WTC11 (cell line): ENCODE data around the gene PDF. TPM values are rescaled to one million over a fixed set of nuclear protein-coding genes. Genes with fewer than 3 reads are reported as not detected.

ENCODE experiments used
- ATAC-seq: fragments of 200-7000 bp; cut with Tn5 transposase; 2 replicates; pipeline ENCODE4 v1.10.0; 2021; ENCODE audit warnings: mild to moderate bottlenecking, moderate library complexity
- CTCF ChIA-PET: fragments of 300-600 bp; sonication (Branson Sonifier 250); formaldehyde crosslinking; loops from one replicate; lab custom pipeline; 2021; ENCODE audit warnings: antibody characterized with exemption; lab: Charles Lee
- POLR2A ChIA-PET: fragments of 350-600 bp; sonication (Branson Sonifier 250); formaldehyde crosslinking; loops from one replicate; lab custom pipeline; 2021; ENCODE audit warnings: antibody characterized with exemption; lab: Charles Lee
- DNase-seq: peaks from one replicate; pipeline ENCODE4 v3.0.0; 2021; ENCODE audit warnings: low spot score
- H3K27ac Mint-ChIP-seq: 2 replicates; pipeline ENCODE4 v1.8.0; 2021; ENCODE audit warnings: mixed read lengths
- H3K27me3 Mint-ChIP-seq: 2 replicates; pipeline ENCODE4 v1.8.0; 2021; ENCODE audit warnings: low read depth, mild to moderate bottlenecking, moderate library complexity, mixed read lengths
- H3K36me3 Mint-ChIP-seq: 2 replicates; pipeline ENCODE4 v1.8.0; 2021; ENCODE audit warnings: mixed read lengths
- H3K4me1 Mint-ChIP-seq: 2 replicates; pipeline ENCODE4 v1.8.0; 2022; ENCODE audit warnings: mixed read lengths
- H3K4me3 Mint-ChIP-seq: 2 replicates; pipeline ENCODE4 v1.8.0; 2021; ENCODE audit warnings: mild to moderate bottlenecking, moderate library complexity, mixed read lengths
- H3K9me3 Mint-ChIP-seq: 2 replicates; pipeline ENCODE4 v1.8.0; 2021; ENCODE audit warnings: mixed read lengths
- AR ChIP-seq: fragments of 250-450 bp; sonication (Bioruptor Pico); IDR thresholded peaks from 2 replicates; pipeline ENCODE4 v1.9.0; 2021; ENCODE audit warnings: mild to moderate bottlenecking
- CREM ChIP-seq: sonication (generic); formaldehyde crosslinking; IDR thresholded peaks from 2 replicates; pipeline ENCODE4 v1.8.1; 2022; ENCODE audit warnings: mild to moderate bottlenecking, missing genetic modification reagents, moderate library complexity
- E2F5 ChIP-seq: sonication (generic); formaldehyde crosslinking; IDR thresholded peaks from 2 replicates; pipeline ENCODE4 v1.8.1; 2022; ENCODE audit warnings: mild to moderate bottlenecking, moderate library complexity, missing genetic modification reagents
- GRHL2 ChIP-seq: fragments of 250-450 bp; sonication (Bioruptor Pico); IDR thresholded peaks from 2 replicates; pipeline ENCODE4 v1.8.0; 2022; ENCODE audit warnings: mild to moderate bottlenecking, moderate library complexity; ENCODE audit not compliant: insufficient replicate concordance, severe bottlenecking
- HMGA2 ChIP-seq: fragments of 250-450 bp; sonication (Bioruptor Pico); IDR thresholded peaks from 2 replicates; pipeline ENCODE4 v1.4.0; 2021; ENCODE audit warnings: mild to moderate bottlenecking, moderate library complexity
- NFATC4 ChIP-seq: fragments of 250-450 bp; sonication (Bioruptor Pico); IDR thresholded peaks from 2 replicates; pipeline ENCODE4 v1.9.0; 2021; ENCODE audit warnings: mild to moderate bottlenecking
- NFYB ChIP-seq: sonication (generic); formaldehyde crosslinking; conservative IDR thresholded peaks from 2 replicates; pipeline ENCODE4 v1.8.0; 2022; ENCODE audit warnings: low read depth, missing genetic modification reagents
- NR2C2 ChIP-seq: sonication (generic); formaldehyde crosslinking; IDR thresholded peaks from 2 replicates; pipeline ENCODE4 v1.8.0; 2022; ENCODE audit warnings: mild to moderate bottlenecking, missing genetic modification reagents
- PRDM15 ChIP-seq: sonication (generic); formaldehyde crosslinking; IDR thresholded peaks from 2 replicates; pipeline ENCODE4 v1.8.0; 2022; ENCODE audit warnings: missing genetic modification reagents
- TEAD4 ChIP-seq: sonication (generic); formaldehyde crosslinking; IDR thresholded peaks from 2 replicates; pipeline ENCODE4 v1.8.0; 2022; ENCODE audit warnings: mild to moderate bottlenecking, missing genetic modification reagents
- USF1 ChIP-seq: sonication (generic); formaldehyde crosslinking; IDR thresholded peaks from 2 replicates; pipeline ENCODE4 v1.8.0; 2022; ENCODE audit warnings: mild to moderate bottlenecking, missing genetic modification reagents
- ZBTB43 ChIP-seq: sonication (generic); formaldehyde crosslinking; IDR thresholded peaks from 2 replicates; pipeline ENCODE4 v1.8.1; 2023; ENCODE audit warnings: mild to moderate bottlenecking, missing genetic modification reagents
- ZNF121 ChIP-seq: sonication (generic); formaldehyde crosslinking; IDR thresholded peaks from 2 replicates; pipeline ENCODE4 v1.8.0; 2023; ENCODE audit warnings: missing genetic modification reagents
- ZNF219 ChIP-seq: sonication (generic); formaldehyde crosslinking; IDR thresholded peaks from 2 replicates; pipeline ENCODE4 v1.8.0; 2023; ENCODE audit warnings: missing genetic modification reagents, mild to moderate bottlenecking, borderline replicate concordance
- ZNF512 ChIP-seq: sonication (generic); formaldehyde crosslinking; IDR thresholded peaks from 2 replicates; pipeline ENCODE4 v1.8.1; 2022; ENCODE audit warnings: missing genetic modification reagents, borderline replicate concordance
- total RNA-seq: library from RNA; stranded (reverse); gene quantifications from 3 replicates; pipeline ENCODE4 v1.2.3, GENCODE V29; 2021

The PDF gene
- total RNA-seq, 1 experiment from 2014 or later, result 28.2 TPM

- no peak overlapping the region for H3K27ac Mint-ChIP-seq
- CTCF ChIA-PET, result no interaction called here
- no peaks in the 10 kb centered on the region for H3K27me3 Mint-ChIP-seq
- POLR2A ChIA-PET, result no interaction called here
- no peaks in the 10 kb centered on the region for H3K9me3 Mint-ChIP-seq
- no peak for TF ChIP-seq NFYB (CRISPR knock-in tag)
- no peak for TF ChIP-seq NR2C2 (CRISPR knock-in tag)
- no peak for TF ChIP-seq ZNF219 (CRISPR knock-in tag)
- TF ChIP-seq GRHL2 (CRISPR knock-in tag), result no peak
- no peak for TF ChIP-seq ZBTB43 (CRISPR knock-in tag)
- H3K4me1 Mint-ChIP-seq, result no peaks in the 10 kb centered on the region
- peaks cover 47% of the 10 kb centered on the region for H3K36me3 Mint-ChIP-seq
- H3K4me3 Mint-ChIP-seq, result no peak overlapping the region
- ATAC-seq (no peak), DNase-seq (no peak)
Observed at GRCh38 chr16:69366431-69366830, 36.0 kb upstream of the PDF start.

GRCh38 chr16:69365901-69366300, 35.5 kb upstream of the PDF start:
- TF ChIP-seq E2F5 (CRISPR knock-in tag), result no peak
- TF ChIP-seq CREM, result no peak
- no peak for TF ChIP-seq ZNF121 (CRISPR knock-in tag)
- TF ChIP-seq NFYB (CRISPR knock-in tag), result no peak
- TF ChIP-seq TEAD4, result no peak
- no peak for TF ChIP-seq USF1 (CRISPR knock-in tag)
- TF ChIP-seq NFATC4, result no peak
- TF ChIP-seq ZNF512 (CRISPR knock-in tag), result no peak
- no peak for TF ChIP-seq NR2C2 (CRISPR knock-in tag)
- no peak for TF ChIP-seq PRDM15
- no peak for TF ChIP-seq HMGA2 (CRISPR knock-in tag)
- TF ChIP-seq AR (CRISPR knock-in tag), result no peak
- POLR2A ChIA-PET, result no interaction called here
- Mint-ChIP-seq H3K4me1 (no peaks in the 10 kb centered on the region), H3K9me3 (no peaks in the 10 kb centered on the region), H3K27me3 (no peaks in the 10 kb centered on the region), H3K27ac (no peak overlapping the region; the same call in 1 of the 2 replicates), H3K36me3 (peaks cover 46% of the 10 kb centered on the region), H3K4me3 (no peak overlapping the region)
- CTCF ChIA-PET, result no interaction called here
- DNase-seq (no peak), ATAC-seq (no peak)
